Tibial nerve (tissue), 4 donors: ENCODE data around the gene PRSS22. TPM values are rescaled to one million over a fixed set of nuclear protein-coding genes. Genes with fewer than 3 reads are reported as not detected.

Experiments
- DNase-seq, 2 donors: peaks; one replicate each; pipeline ENCODE4 v3.0.0-alpha.2; 2019; ENCODE audit warnings: low spot score in 2 of 2
- H3K27ac ChIP-seq, 4 donors: fragments of 200-600 bp; sonication (generic) in 3 of 4; one replicate each; pipeline ENCODE4 v1.5.1; 2017 to 2019; ENCODE audit warnings: mild to moderate bottlenecking in 1 of 4
- H3K27me3 ChIP-seq, 2 donors: fragments of 200-600 bp; sonication (generic) in 1 of 2; one replicate each; pipeline versions ENCODE4 v1.5.1 to v1.6.0; 2017 to 2019
- H3K36me3 ChIP-seq, 3 donors: fragments of 200-600 bp; sonication (generic); one replicate each; pipeline ENCODE4 v1.5.1; 2018 to 2019
- H3K4me1 ChIP-seq, 4 donors: fragments of 200-600 bp; sonication (generic) in 3 of 4; one replicate each; pipeline ENCODE4 v1.5.1; 2017 to 2019
- H3K4me3 ChIP-seq, 4 donors: fragments of 200-600 bp; sonication (generic) in 3 of 4; one replicate each; pipeline ENCODE4 v1.5.1; 2017 to 2019; ENCODE audit warnings: mild to moderate bottlenecking in 1 of 4, moderate library complexity in 1 of 4
- H3K9me3 ChIP-seq, 4 donors: fragments of 200-600 bp; sonication (generic) in 3 of 4; one replicate each; pipeline ENCODE4 v1.5.1; 2017 to 2019
- CTCF ChIP-seq, 5 experiments: fragments of 200-600 bp in 3 of 5; fragments of 450-650 bp in 2 of 5; sonication (generic) in 3 of 5; IDR thresholded peaks; one replicate each; pipeline ENCODE4 v1.5.1; 2016 to 2019; ENCODE audit warnings: antibody characterized with exemption in 5 of 5, mild to moderate bottlenecking in 3 of 5, moderate library complexity in 2 of 5
- EP300 ChIP-seq, 2 donors: sonication (generic); formaldehyde crosslinking; IDR thresholded peaks; one replicate each; pipeline ENCODE4 v1.6.1; 2017; ENCODE audit warnings: antibody characterized with exemption in 2 of 2, mild to moderate bottlenecking in 1 of 2
- POLR2A ChIP-seq, 2 donors: fragments of 450-650 bp; IDR thresholded peaks; one replicate each; pipeline ENCODE4 v1.6.1; 2017; ENCODE audit warnings: antibody characterized with exemption in 2 of 2, mild to moderate bottlenecking in 2 of 2, moderate library complexity in 2 of 2
- WGBS, 2 donors: methylation state at CpG; one replicate each; pipeline ENCODE4 v1.1.5; 2018; 5-methylcytosine and 5-hydroxymethylcytosine counted together
- total RNA-seq, 4 donors: library from RNA; depleted of rRNA; stranded (reverse); fragments of >200 nt; gene quantifications; one replicate each; pipeline ENCODE4 v1.1.0, GENCODE V29; 2016

Gene PRSS22
- total RNA-seq, 4 donors from 2014 or later = not detected

- Histone ChIP-seq H3K4me3 (no peak overlapping the region), H3K36me3 (no peaks in the 10 kb centered on the region), H3K27me3 (peaks cover 0 to 34% of the 10 kb centered on the region in 2 donors), H3K9me3 (no peaks in the 10 kb centered on the region), H3K27ac (no peak overlapping the region), H3K4me1 (no peaks in the 10 kb centered on the region)
- 81 to 84% methylated on average over 12 to 14 of the region's 14 CpGs for WGBS, 2 donors
- no peak for DNase-seq
- TF ChIP-seq CTCF (IDR thresholded peaks at IDR 0.05) (no peak), EP300 (IDR thresholded peaks at IDR 0.05) (no peak), POLR2A (IDR thresholded peaks at IDR 0.05) (no peak)
Measured at GRCh38 chr16:2820836-2821486, 37.0 kb downstream of the PRSS22 start.

GRCh38 chr16:2819939-2820835, 37.8 kb downstream of the PRSS22 start:
- DNase-seq = no peak

GRCh38 chr16:2819179-2819938, 38.6 kb downstream of the PRSS22 start:
- TF ChIP-seq EP300 (IDR thresholded peaks at IDR 0.05) (no peak), CTCF (IDR thresholded peaks at IDR 0.05) (no peak), POLR2A (IDR thresholded peaks at IDR 0.05) (no peak)
- Histone ChIP-seq H3K36me3 (no peaks in the 10 kb centered on the region), H3K27ac (no peak overlapping the region), H3K4me1 (no peaks in the 10 kb centered on the region), H3K27me3 (peaks cover 0 to 35% of the 10 kb centered on the region in 2 donors), H3K9me3 (no peaks in the 10 kb centered on the region), H3K4me3 (no peak overlapping the region)
- 78 to 86% methylated on average over 18 of the region's 18 CpGs for WGBS, 2 donors
- no peak for DNase-seq

More at GRCh38 chr16:2819939-2820835, 37.8 kb downstream of the PRSS22 start:
- 58 to 75% methylated on average over 9 to 16 of the region's 17 CpGs for WGBS, 2 donors
- Histone ChIP-seq H3K27ac (no peak overlapping the region), H3K4me1 (no peaks in the 10 kb centered on the region), H3K36me3 (no peaks in the 10 kb centered on the region), H3K4me3 (no peak overlapping the region), H3K9me3 (no peaks in the 10 kb centered on the region), H3K27me3 (peaks cover 0 to 32% of the 10 kb centered on the region in 2 donors)
- TF ChIP-seq POLR2A (IDR thresholded peaks at IDR 0.05) (no peak), CTCF (IDR thresholded peaks at IDR 0.05) (no peak), EP300 (IDR thresholded peaks at IDR 0.05) (no peak)

- Histone ChIP-seq H3K27ac (no peak overlapping the region), H3K4me3 (no peak overlapping the region), H3K9me3 (no peaks in the 10 kb centered on the region), H3K27me3 (peaks cover 0 to 35% of the 10 kb centered on the region in 2 donors), H3K4me1 (no peaks in the 10 kb centered on the region), H3K36me3 (no peaks in the 10 kb centered on the region)
- DNase-seq = no peak
- 76 to 85% methylated on average over 10 of the region's 10 CpGs for WGBS, 2 donors
- no peak for TF ChIP-seq CTCF (IDR thresholded peaks at IDR 0.05)
- no peak for TF ChIP-seq EP300 (IDR thresholded peaks at IDR 0.05)
- no peak for TF ChIP-seq POLR2A (IDR thresholded peaks at IDR 0.05)
Measured at GRCh38 chr16:2818272-2818876, 39.6 kb downstream of the PRSS22 start.
